Lower leg skin (tissue), 3 donors: ENCODE measurements around the gene TNRC6A.

Experiments used
- CTCF ChIP-seq, 3 donors: fragments of 450-650 bp; IDR thresholded peaks; one replicate each; pipeline ENCODE4 v1.5.1; 2016; ENCODE audit warnings: antibody characterized with exemption in 3 of 3, mild to moderate bottlenecking in 3 of 3, moderate library complexity in 2 of 3
- POLR2A ChIP-seq, 2 donors: fragments of 450-650 bp; IDR thresholded peaks; one replicate each; pipeline ENCODE4 v1.6.1; 2016 to 2017; ENCODE audit warnings: antibody characterized with exemption in 2 of 2, mild to moderate bottlenecking in 1 of 2, moderate library complexity in 1 of 2

- no peak for TF ChIP-seq CTCF (IDR thresholded peaks at IDR 0.05)
- no peak for TF ChIP-seq POLR2A (IDR thresholded peaks at IDR 0.05)
Observed at GRCh38 chr16:24784121-24784520, 54.7 kb downstream of the TNRC6A start.
